HG03432 (cell line): ENCODE data around the gene MCM6.
"Not testable (repeated sequence)": the region's sequence is repeated elsewhere in the genome, so short reads cannot be mapped to it uniquely, and the experiment has no call there.

Experiments used
- ATAC-seq: cut with Tn5 transposase; IDR thresholded peaks from one replicate; pipeline ENCODE4 v1.9.1; 2021; ENCODE audit warnings: mild to moderate bottlenecking, moderate library complexity; ENCODE audit not compliant: unreplicated experiment

Gene MCM6

DNA sequence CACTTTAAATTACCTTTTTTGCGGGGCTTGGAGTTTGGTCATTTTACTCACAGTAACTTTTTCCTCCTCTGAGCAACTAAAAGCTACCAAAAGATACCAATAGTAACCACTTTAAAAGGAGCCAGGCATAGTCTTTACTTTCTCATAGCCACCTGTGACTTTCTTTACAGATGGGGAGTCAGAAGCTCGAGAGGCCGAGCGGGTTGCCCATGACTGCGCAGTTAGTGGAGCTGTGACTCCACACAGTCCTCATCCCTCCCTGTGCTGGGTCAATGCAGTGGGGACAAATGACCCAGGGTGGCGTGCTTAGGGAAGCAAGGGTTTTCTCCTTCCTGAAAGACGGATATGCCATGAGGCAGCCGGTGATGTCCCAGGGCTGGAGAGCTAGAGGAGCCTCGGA is 51.1 kb downstream of the MCM6 start:
- ATAC-seq: no peak

DNA sequence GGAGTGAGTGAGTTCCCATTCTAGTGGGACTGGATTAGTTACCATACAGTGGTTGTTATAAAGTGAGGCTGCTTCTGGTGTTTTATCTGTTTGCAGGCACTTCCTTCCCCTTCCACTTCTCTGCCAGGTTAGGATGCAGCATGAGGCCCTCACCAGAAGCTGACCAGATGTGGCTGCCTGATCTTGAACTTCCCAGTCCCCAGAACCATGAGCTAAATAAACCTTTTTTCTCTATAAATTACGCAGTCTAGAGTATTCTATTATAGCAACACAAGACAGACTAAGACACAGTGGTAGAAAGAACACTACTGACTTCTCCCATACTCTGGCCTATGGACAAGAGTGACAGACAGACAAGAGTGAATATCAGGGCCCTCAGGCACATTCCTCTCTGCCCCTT is 53.4 kb downstream of the MCM6 start:
- no peak for ATAC-seq

DNA sequence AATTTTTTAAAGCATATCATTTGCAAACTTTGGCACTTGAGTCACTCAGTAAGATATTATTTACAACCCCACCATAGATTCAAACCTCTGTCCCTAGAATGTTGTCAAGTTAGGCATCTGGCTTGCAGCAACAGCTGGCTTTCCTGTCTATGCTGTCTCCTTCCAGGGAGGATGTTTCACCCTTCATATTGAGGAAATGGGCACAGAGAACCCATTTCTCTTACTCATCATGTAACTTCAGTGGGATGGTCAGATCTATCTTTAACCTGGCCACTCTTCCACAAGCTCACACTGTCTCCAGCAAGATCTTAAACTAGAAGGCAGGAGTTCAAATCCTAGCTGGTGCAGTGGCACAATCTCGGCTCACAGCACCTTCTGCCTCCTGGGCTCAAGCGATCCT is 55.1 kb downstream of the MCM6 start:
- ATAC-seq: no peak

DNA sequence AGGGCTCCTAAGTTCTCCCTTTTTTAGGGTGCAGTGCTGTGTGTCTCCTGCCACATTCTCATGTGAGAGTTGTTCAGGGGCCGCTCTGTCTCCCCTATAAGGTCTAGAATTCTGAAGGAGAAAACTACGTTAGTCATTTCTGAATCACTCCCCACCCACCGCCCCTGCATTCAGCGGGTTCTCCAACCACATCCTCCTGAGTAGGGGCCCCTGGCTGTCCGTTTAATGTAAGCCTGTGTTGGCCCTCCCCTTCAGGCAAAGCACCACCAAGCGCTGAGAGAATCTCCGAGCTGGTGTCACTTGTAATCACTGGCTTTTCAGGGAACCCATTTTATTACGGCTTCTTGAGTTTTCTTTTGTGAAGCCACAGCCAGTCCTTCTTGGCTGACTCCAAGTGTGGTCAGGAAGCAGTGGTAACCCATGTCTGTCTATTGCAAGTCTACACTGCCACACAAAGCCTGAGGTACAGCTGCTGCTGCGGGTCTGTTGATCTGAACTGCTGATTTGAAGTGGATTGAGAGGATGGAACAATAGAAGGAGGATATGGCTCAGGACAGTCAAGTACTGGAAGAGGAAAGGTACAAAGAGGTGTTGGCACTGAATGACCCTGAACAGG is 56.1 kb downstream of the MCM6 start:
- peak; percentile 92 for ATAC-seq

DNA sequence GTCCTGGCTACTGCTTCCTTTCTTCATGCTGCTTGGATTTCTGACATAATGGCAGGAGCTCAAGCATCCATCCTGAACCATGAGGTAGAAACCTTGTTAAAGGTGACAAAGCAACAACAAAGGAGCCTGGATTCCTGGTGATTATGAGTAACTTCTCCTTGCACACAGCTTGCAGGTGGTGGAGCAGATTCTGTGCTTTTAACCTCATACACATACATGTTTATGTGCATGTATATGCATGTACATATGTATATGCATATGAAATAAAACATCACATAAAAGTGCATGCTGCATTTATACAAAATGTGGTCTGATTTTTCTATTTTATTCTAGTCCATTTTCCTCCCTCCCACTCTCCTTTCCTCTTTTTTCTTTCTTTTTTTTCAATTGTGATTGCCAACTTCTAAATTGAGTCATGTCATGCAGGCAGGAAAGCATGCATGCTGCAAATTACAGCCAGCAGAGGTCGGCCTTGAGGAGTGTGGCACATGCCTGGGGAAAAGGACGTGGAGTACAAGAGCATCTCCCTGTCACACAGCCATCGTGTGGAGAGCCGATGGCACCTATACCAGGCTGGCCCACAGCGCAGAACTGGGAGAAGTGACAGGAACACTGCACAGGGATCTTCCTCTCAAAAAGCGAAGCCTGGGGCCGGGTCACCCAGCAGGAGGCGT is 57.2 kb downstream of the MCM6 start:
- ATAC-seq: peak; percentile 28

DNA sequence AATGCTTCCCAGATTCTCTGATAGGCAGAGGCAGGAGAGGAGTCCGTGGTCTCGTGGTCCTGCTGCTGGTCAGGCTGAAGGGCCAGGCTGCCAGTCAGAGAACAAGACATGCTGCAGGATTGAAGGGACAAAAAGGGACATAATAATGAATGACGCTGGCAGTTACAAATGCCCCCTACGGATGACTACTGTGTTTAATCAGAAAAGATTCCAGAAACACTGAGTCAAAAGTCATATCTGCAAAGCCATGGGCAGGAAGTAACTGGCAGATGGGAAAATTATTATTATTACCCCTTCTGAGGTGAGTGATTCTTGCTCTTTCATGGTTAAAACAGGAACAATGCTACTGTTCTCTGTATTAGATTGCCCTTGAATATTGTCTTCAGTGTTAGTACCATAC is 58.3 kb downstream of the MCM6 start:
- ATAC-seq: no peak

DNA sequence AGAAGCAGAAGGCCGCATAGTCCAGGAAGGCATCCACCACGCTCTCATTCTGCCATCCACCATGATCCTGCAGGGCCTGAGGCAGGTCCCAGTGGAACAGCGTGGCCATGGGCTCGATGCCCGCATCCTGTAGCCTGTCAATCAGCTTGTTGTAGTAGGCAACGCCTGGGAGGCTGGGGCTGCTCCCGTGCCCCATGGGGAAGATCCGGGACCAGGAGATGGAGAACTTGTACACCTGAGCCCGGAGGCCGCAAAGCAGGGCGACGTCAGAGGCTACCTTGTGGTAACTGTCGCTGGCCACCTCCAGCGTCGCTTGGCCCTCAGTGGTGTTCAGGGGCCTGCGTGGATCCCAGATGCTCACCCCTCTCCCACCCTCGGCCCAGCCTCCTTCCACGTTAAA is 58.8 kb downstream of the MCM6 start:
- no peak for ATAC-seq

DNA sequence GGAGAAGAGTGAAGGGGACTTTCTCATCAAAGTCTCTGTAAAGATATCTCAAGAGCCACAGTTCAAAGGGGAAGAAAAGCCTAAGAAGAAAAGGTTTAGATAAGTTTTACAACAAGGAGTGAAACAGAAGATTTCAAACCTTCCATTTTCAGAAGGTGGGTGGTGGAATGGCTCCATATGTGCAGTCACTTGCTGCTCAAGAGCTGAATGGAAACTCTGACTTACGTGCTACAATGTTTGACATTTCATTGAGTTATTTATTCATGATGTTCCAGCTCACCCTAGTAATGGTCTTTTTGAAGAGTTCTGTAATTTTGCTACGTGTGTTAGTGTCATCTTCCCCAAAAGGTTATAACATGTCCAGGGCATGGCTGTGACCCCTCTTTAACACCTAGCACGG is 61.0 kb downstream of the MCM6 start:
- ATAC-seq: no peak

DNA sequence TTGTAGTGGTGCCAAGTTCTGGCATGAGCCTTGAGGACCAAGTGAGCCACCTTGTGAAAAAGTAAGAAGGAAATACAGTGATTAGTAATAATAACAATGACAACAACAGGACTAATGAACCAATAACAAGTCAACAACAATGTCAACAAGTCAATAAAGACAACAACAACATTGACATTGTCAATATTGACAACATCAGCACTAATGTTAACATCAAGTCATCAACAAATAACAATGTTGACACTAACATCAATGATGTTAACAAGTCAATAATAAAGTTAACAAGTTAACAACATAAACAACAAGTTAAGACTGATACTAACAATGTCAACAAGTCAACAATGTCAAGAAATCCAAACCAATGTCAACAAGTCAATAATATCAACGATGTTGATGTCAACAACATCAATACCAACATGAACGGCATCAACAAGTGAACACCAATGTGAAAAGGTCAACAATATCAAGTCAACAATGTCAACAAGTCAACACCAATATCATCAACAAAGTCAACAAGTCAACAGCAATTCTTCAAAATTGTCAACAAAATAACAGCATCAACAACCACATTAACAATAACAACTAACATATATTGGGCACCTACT is 63.2 kb downstream of the MCM6 start:
- ATAC-seq: no peak

DNA sequence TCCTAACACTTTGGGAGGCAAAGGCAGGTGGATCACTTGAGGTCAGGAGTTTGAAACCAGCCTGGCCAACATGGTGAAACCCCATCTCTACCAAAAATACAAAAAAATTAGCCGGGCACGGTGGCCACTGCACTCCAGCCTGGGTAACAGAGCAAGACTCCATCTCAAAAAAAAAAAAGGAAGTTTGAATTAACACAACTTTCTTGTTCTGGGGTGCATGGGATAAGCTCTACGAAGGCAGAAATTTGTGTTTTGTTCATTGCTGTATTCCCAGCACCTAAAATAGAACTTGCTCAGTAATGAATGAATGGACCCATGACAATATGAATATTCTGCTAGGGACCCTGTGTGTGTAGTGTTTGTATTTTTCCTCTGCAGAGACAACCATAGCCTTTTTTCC is 68.4 kb downstream of the MCM6 start:
- not testable (repeated sequence) for ATAC-seq

DNA sequence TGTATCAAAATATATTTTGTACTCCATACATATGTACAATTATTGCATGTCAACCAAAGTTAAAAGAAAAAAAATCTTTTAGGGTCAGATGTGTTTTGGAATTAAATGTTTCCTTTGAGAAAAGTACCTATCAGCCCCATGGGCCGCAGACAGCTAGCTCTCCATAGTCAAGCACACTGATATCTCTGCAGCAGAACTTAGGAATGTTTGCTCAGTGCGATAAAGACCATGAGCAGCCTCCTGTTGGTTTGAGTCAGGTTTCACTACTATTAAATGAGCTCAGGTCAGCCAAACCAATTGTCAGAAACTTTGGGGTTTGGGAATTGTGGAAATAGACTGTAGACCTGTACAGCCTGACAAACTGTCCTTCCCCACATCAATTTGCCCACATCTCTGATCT is 73.0 kb downstream of the MCM6 start:
- no peak for ATAC-seq

DNA sequence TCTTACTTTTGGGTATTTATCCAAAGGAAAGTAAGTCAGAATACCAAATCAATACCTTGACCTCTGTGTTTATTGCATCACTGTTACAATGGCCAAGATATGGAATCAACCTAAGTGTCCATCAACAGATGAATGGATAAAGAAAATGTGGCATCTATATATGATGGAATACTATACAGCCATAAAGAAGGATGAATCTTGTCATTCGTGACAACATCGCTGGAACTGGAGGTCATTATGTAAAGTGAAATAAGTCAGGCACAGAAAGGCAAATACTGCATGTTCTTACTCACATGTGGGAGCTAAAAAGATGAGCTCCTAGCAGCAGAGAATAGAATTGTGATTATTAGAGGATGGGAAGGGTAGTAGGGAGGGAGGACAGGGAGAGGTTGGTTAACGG is 73.9 kb downstream of the MCM6 start:
- ATAC-seq: no peak

DNA sequence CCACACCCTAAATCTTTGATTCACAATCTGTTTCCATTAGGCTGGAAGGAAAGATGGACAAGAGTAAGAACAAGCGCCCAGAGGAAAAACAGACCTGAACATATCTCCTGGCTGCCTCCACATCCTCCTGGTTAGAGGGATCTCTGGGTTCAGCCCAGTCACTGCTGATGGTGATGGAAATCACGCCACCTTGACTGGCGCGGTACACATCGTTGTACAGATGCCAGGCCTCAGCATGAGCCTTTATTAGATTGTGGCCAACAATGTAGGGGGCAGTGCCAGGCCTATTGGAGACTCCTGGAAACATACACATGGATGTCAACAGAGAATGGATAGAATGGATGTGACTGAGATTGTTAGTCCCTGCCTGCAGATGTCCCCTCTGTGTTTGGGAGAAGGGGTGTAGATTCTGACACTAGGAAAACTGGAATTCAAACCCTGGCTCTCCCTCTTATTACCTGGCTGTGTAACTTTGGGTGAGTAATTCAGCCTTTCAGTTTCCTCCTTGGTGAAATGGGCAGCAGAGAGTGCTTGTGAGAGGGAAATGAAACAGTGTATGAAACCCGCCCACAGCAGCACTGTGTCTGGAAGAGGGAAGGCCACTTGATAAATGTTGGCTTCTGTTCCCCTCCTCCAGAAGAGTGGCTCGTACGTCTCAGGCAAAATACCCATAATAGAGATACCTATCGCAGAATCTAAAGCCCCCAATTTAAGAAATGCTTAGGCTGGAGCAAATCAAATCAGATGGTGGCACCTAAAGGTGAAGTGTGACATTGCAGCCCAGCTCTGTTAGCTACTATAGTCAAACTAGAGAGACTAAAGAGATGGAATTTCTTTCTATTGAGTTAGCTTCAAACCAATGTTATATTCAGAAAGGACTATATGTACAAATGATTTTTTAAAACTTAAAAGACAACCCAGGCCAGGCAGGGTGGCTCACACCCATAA is 75.5 kb downstream of the MCM6 start:
- no peak for ATAC-seq

DNA sequence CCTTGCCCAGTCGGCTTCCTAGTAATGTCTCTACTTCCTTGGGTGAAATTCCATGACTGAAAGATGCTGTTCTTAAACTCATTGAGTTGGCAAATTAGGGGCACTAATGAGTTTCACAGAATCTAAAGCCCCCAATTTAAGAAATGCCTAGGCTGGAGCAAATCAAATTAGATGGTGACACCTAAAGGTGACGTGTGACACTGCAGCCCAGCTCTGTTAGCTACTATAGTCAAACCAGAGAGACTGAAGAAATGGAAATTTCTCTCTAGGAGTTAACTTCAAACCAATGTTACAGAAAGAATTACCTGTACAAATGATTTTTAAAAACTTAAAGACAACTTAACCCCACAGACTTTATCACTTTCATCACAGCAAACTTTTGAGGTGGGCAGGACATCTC is 76.5 kb downstream of the MCM6 start:
- ATAC-seq: no peak

DNA sequence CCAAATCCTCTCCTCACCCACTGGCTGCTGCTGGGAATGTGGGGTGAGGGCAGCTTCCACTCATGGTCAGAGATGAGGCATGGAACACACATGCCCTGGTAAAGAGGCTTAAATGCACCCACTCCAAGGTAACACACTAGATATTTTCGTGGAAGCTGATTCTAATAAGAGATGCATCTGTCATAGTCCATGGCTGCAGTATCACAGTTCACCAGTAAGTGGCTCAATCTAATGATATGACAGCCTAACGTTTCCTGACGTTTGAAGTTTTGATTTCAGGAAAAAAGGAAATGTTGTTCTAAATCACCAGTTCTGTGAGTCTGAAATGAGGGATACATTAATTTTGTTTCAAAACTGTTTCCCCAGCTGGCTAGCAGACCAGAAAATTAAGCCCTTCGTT is 77.5 kb downstream of the MCM6 start:
- no peak for ATAC-seq

DNA sequence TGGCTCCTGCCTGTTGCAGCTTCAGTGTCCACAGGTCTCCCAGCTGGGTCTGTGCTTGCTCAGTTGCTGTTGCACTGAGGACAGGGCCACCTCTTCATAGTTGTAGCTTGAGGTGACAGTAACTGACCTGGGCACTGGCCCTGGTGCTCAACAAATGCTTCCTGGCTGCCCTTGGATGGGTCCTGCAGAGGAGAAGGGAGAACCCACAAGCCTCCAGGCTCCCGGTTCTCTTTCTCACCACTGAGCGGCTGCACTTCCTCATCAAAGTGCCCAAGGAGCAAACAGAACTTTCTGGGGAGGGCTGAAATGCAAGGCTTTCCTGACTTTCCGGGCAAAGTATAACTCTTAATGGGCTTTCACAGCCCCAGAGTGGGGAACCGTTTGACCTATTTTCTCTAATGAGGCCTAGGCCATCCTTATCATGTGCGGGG is 78.0 kb downstream of the MCM6 start:
- ATAC-seq: no peak

DNA sequence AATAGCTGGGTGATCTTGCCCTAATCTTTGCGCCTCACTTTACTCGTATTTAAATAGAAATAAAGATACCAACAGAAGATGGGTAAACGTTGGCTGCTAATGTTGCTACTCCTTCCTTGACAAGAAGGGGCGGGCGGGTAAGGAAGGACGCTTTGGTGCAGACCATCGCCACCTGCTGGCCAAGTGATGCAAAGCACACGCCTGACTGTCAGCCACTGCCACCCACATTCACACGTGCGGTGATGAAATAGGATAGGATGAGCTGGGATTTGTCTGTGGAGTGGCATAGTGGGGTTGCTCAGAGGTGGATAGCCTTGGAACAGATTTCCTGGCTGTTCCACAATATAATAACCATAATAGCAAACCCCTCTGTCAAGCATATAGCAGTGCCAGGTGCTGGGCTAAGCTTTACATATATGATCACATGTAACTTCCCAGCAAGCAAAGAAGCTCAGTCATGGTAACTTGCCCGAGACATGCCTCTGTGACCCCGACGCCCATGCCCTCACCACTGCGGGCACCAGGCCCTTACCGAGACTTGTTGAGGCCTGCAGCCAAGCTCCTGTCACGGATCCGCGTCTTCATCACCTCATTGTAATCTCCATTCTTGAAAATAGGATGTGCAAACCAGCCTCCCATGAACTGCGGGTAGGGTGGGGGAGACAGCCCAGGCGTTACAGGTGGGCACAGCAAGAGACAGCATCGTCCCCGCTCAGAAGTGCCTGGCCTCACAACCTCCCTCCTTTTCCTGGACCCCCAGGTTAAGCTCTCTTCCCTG is 78.6 kb downstream of the MCM6 start:
- peak; percentile 71 for ATAC-seq

DNA sequence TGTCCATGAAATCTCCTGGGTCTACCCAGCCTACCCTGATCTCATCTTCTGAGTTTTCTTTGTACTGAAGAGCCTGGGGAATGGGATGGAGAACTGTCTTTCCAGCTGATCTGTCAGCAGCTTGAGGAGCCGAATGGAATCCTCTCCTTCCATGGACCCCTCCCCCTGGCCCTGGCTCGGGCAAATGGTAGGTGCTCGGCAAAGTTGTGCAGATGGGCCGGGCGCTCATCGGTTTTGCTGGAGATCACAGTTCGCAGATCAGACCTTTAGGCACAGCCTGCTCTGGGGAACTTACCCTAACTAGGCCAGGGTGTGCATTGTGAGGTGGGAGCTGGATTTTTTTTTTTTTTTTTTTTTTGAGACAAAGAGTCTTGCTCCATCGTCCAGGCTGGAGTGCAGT is 79.6 kb downstream of the MCM6 start:
- no peak for ATAC-seq

DNA sequence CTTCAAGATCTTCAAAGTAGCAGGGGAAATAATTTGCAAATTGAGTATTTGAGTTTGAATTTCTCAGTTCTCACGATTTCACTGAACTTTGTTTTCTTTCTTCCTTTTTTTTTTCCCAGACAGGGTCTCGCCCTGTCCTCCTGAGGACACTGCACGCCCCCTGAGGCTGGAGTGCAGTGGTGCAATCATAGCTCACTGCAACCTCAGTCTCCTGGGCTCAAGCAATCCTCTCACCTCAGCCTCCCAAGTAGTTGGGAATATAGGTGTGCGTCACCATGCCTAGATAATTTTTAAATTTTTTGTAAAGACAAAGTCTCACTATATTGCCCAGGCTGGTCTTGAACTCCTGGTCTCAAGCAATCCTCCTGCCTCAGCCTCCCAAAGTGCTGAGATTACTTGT is 80.6 kb downstream of the MCM6 start:
- not testable (repeated sequence) for ATAC-seq

DNA sequence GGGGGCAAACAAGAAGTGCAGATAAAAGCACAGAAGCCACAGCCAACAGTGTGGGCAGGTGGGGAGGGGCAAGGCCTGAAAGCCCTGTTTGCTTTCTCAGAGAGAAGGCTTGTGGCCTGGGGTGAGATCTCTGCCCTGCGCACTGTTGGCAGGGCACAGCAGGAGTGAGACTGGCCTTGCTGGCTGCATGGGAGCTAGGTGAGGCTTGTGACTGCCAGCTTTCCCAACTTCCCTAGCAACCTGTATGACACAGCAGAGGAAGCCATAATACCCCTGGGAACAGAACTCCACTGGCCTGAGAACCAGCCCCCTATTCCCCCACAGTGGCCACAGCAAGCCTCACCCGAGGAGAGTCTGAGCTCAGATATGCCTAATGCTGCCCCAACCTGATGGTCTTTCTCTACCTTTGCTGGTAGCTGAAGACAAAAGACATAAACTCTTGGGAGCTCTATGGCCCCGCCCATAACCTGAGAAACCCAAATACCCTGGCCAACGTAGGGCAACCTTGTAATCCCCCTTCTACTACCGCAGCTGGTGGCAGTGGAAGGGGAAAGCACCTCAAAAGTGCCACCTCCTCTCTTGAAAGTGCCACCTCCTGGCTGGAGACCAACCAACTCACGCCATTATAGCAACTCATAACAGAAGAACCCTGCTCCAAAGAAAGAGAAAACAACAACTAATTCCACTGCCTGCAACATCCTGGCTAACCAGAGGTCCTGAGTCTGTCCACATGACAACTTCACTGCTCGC is 83.7 kb downstream of the MCM6 start:
- peak; percentile 60 for ATAC-seq
